COR-L47 (cell line): ENCODE measurements around the gene HSPA14.
"Not testable (repeated sequence)": the region's sequence is repeated elsewhere in the genome, so short reads cannot be mapped to it uniquely, and the experiment has no call there.

Experiments used
- DNase-seq: peaks from one replicate; lab custom pipeline; 2025; lab: John Stamatoyannopoulos, UW

The HSPA14 gene, protein sequence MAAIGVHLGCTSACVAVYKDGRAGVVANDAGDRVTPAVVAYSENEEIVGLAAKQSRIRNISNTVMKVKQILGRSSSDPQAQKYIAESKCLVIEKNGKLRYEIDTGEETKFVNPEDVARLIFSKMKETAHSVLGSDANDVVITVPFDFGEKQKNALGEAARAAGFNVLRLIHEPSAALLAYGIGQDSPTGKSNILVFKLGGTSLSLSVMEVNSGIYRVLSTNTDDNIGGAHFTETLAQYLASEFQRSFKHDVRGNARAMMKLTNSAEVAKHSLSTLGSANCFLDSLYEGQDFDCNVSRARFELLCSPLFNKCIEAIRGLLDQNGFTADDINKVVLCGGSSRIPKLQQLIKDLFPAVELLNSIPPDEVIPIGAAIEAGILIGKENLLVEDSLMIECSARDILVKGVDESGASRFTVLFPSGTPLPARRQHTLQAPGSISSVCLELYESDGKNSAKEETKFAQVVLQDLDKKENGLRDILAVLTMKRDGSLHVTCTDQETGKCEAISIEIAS

DNA sequence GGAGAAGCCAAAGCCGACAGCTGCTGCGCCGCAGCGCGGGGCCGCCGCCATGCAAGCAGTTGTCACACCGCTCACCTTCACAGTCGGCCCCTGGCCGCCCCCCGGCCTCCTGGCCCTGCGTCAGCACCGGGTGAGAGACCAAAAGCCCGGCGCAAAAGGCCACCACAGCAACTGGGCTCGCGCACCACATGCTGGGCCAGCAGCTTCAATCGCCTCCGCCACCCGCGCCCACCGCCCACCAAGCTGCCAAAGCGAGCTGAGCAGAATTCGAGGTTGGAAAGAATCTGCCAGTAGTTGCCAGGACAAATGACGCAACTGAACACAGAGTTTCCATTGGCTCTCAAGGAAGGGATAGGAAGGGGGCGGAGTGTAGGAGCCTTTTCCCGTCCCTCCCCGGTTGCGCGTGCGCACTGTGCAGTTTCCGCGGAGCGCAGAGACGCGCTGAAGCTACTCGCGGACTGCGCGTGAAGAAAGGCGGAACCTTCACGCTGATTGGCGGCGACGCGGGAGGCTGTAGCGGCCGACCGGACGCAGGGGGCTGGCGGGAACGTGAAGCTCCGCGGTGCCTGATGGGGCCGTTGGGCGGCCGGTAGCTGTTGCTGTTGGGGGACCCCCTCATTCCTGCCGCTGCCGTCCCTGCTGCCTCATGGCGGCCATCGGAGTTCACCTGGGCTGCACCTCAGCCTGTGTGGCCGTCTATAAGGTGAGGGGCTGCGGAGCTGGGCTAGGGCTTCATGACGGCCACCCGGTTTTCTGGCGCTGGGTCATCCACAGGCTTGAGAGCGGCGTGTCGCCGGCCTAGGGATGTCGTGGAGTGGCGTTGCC lies at the start of gene HSPA14, which contains the start of the genes CDNF and MSANTD7:
Gene HSPA14, plus strand, starts transcription at position 550 of the 825 bp plus-strand sequence. Its CDS starts 97 bp downstream, at position 647.
Gene CDNF, minus strand, starts transcription at position 281 of the 825 bp plus-strand sequence. Its CDS starts 91 bp downstream, at position 190.
Gene MSANTD7, plus strand, starts transcription at position 550 of the 825 bp plus-strand sequence. CDS start 3,979 bp downstream, outside the sequence.
- peak; percentile 91 for DNase-seq

DNA sequence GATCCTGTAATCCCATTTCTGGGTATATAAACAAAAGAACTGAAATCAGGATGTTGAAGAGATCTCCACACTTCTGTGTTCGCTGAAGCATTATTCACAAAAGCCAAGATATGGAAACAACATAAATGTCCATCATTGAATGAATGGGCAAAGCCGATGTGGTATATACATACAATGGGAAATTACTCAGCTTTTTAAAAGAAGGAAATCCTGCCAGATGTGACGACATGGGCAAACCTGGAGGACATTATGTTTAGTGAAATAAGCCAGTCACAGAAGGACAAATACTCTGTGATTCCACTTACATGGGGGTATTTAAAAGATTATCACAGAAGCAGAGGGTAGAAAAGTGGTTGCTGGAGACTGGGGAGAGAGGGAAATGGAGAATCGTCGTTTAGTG lies 39.5 kb upstream of the HSPA14 start:
- DNase-seq = no peak

DNA sequence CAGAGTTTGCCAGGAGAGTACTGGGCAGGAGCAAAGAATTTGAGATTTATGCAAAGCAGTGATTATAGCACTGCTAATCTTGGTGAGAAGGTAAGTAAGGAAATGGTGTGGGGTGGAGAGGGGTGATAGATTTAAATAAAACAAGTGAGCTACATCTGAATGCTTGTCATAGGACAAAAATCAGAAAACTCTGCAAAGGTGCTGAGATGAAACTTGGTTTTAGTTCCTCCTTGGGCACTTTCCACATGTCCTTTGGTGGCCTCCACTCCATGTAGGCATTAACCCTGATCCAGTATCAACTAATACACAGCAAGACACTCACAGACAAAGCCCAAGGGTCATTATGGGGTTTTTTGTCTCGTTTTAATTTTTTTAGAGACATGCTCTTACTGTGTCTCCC lies 37.7 kb upstream of the HSPA14 start:
- no peak for DNase-seq

DNA sequence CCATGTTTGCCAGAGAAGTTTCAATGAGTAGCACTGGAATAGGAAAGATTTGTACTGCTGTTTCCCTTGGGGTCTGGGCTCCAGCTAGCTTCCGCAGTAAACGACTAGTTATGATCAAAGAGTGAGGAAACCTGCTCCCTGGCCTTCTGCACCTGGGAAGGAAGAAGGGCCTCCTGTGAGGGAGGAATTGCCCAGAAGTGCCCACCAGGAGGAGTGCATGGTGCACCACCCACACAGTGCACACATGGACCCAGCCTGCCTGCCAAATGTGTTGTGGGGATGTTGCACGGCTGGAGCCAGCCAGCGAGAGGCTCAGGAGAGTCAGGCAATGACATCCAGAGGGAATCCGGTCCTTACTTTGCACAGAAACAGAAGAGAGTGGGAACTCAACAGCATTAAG lies 36.4 kb upstream of the HSPA14 start:
- no peak for DNase-seq

DNA sequence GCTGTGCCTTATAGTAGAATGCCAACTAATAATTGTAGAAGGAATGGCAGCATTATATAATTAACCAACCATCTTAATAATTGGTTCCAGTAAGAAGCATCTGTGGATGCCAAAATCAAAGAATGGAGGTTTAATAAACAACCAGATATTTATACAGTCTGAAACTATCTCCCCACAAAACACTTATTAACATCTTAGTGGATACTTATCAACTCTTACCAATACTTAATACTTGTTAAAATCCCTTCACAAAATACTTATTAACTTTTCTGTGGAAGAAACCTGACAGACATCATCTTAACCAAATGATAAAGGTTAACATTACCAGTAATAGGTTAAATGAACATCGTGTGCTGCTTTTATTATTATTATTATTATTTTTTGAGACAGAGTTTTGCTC lies 34.3 kb upstream of the HSPA14 start:
- no peak for DNase-seq

DNA sequence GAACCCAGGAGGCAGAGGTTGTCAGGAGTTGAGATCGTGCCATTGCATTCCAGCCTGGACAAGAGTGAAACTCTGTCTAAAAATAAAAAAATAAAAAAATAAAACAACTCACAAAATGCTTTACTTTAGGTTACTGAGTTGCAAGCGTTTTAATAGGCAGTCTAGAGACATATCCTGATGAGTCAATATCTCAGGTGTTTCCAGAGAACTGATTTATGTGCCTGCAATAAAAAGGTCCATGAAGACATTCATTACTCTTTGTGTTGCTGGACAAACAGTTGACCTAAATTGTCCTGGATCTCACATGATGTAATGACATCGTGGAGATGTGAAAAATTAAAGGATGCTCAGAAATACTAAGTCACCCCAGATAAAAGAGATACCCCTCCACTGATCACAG lies 31.8 kb upstream of the HSPA14 start:
- no peak for DNase-seq

DNA sequence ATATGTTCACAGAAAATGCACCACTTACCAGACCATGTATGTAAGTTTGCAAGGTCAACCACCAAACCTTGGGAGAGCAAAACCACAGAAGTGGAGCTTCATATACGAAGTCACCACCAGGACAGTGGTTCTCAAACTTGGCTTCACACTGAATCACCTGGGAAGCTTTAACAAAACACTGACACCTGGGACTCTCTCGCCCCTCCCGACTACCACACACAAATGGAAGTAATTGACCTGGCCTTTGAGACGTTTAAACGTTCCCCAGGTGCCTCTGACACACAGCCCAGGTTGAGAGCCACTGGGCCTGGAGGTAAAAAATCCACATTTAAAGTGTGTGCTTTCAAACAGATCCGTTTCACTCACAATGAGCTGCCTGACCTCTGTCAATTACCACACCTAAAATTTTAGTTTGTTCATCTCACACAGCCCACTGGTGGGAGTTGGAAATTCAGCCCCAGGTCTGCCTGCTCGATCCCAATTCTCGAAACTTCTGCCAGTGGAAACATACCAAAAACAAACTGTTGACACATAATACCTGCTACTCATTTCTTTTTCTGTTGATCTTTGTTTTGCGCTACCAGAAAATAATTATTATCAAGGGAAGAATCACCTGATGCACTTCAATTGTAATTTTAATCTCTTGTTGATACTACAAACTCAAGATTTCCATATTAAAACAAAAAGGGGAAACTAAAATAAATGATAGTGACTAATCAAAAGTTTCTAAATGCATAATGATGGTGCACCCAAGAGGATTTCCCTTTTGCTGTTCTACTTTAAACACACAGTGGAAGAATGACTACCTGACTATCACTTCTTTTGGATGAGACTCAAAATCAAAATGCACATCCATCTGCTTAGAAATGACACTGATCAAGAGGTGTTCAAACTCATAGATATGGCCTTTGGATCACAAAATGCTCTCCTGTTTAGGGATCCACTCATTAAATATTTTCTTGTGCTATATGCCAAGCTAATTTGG lies 26.8 kb upstream of the HSPA14 start:
- DNase-seq = no peak

DNA sequence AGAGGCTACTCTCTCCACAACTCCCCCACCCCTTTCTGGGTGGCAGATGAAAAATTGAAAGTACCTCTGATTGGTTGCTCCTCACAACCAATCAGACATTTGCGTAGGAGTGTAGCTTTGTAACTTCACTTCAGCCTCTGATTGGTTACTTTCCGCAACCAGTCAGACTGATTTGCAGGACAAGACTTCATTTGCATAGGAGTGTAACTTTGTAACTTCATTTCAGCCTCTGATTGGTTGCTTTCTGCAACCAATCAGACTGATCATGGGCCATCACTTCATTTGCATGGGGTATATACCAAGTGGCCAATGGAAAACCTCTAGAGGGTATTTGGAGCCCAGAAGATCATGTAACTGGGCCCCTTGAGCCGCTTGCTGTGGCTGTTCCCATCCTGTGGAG lies 25.8 kb upstream of the HSPA14 start:
- DNase-seq = no peak

DNA sequence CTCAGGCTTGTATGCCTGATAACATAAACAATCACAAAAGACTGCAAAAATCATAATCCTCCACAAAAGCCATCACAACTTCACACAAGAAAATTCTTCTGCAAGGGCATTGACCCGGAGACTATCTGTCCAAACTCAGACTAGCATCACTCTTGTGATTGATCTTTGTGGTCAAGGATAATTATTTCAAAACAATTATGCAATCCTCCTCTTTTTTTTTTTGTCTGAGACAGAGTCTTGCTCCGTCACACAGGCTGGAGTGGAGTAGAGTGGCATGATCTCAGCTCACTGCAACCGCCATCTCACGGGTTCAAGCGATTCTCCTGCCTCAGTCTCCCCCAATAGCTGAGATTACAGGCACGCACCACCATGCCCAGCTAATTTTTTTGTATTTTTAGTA lies 22.4 kb upstream of the HSPA14 start:
- no peak for DNase-seq

DNA sequence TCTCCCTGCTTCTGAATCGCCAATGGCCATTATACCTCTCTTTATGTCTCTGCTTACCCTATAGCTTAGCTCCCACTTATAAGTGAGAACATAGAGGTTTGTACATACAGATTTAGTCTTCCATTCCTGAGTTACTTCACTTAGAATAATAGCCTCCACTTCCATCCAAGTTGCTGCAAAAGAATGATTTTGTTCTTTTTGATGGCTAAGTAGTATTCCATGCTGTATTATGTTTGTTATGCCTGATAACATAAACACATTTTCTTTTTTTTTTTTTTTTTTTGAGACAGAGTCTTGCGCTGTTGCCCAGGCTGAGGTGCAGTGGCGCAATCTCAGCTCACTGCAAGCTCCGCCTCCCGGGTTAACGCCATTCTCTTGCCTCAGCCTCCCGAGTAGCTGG lies 21.4 kb upstream of the HSPA14 start:
- DNase-seq = not testable (repeated sequence)

DNA sequence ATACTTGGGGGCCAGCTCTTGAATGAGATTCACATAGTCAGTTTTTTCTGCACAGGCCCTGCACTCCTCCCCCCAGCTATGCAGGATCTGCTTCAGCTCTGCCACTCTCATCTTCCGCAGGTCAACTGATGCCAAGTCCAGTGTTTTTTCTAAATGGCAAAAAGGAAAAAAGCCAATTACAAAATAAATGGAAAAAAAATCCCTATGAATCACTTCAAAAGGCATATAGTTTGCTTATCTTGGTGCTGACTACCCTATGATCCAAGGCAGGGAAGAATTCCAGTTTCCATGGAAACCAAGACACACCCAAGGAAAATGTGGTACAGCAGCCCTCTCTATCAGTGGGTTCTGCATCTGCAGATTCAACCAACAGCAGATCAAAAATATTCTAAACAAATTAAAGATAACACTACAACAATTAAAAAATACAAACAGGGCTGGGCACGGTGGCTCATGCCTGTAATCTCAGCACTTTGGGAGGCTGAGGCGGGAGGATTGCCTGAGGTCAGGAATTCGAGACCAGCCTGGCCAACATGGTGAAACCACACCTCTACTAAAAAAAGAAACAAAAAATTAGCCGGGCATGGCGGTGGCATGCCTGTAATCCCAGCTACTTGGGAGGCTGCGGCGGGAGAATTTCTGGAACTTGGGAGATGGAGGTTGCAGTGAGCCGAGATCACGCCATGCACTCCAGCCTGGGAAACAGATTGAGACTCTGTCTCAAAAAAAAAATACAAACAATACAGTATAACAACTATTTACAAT lies 17.9 kb upstream of the HSPA14 start:
- DNase-seq = no peak

DNA sequence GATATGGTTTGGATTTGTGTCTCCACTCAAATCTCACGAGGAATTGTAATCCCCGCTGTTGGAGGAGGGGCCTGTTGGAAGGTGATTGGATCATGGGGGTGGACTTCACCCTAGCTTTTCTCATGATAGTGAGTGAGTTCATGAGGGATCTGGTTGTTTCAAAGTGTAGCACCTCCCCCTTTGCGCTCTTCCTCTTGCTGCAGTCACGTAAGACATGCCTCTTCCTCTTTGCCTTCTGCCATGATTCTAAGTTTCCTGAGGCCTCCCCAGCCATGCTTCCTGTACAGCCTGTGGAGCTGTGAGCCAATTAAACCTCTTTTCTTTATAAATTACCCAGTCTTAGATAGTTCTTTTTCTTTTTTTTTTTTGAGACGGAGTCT lies 17.3 kb upstream of the HSPA14 start:
- no peak for DNase-seq

DNA sequence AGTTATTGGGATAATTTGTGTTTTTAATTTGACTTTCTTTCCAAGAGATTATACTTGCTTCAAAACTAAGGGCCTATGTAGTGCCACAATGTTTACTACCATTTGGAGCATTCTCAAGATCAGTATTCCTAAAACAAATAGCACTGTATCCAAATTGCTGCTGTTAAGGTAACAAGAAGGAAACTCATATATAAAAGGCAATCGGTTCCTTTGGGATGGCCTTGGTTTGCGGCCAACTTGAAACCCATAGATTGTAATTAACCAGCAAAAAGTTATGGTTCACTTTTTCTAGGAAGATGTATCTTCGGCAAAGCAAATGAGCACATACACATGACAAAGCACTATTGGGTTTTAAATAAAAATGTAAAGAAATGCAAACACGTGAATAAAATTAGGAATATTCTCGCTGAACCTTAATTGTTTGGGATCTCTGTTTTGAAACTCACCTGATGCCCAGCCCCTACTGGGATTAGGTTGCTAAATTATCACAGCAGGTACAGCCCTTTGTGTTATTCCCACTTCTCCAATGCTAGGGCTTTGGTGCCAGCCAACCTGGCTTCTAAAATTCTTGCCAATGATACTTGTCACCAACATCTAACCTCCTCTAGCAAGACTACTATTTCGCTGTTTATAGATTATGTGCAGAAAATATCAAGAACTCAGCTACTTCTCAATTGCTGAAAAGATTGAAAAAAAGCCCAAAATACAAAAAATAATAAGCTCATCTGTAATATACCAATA lies 16.3 kb upstream of the HSPA14 start:
- DNase-seq = no peak

DNA sequence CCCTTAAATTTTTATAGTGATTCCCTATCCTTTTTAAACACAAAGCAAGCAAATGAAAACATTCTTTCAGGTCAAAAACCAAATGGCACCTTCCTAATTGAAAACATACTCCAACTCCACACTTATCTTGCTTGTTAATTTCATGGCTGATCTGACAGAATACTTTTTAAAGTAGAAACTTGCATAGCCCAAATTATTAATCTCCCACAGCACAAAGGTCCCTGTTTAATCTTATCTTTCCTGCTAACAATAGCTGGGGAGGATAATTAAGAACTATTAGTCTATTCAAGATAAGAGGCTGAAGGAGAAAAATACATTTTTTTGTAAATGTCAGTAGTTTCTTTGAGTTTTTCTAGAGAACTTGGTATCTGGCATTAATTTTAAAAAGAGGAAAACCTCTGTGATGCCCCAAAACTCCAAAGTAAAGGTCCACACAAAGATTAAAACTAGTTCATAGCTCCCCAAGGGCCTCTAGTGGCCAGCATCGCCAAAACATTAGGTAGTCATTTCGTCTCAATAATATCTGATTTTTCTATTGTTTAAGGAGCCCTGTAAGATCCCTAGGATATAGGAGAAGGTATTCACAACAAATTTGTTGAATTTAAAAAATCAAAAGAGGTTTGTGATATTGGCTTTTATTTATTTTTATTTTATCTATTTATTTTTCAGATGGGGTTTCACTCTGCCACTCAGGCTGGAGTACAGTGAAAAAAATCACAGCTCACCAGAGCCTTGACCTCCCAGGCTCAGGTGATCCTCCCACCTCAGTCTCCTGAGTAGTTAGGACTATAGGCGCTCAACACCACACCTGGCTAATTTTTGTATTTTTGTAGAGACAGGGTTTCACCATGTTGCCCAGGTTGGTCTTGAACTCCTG lies 15.0 kb upstream of the HSPA14 start:
- DNase-seq = no peak

DNA sequence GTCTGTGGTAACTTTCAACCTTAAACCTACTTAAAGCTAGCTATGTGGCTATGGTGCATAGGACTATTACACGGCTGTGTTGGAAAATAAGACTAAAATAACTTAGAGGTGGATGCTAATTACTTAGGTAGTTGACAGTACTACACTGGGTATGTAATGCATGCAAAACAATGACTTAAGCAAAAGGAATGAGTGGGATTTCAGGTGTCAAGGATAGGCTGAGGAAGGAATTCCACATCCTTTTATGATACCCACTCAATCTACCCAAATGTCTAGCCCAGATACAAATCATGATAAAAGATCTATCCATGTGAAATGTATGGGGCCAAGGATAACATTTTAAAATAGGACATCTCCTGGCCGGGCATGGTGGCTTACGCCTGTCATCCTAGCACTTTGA lies 14.1 kb upstream of the HSPA14 start:
- no peak for DNase-seq

DNA sequence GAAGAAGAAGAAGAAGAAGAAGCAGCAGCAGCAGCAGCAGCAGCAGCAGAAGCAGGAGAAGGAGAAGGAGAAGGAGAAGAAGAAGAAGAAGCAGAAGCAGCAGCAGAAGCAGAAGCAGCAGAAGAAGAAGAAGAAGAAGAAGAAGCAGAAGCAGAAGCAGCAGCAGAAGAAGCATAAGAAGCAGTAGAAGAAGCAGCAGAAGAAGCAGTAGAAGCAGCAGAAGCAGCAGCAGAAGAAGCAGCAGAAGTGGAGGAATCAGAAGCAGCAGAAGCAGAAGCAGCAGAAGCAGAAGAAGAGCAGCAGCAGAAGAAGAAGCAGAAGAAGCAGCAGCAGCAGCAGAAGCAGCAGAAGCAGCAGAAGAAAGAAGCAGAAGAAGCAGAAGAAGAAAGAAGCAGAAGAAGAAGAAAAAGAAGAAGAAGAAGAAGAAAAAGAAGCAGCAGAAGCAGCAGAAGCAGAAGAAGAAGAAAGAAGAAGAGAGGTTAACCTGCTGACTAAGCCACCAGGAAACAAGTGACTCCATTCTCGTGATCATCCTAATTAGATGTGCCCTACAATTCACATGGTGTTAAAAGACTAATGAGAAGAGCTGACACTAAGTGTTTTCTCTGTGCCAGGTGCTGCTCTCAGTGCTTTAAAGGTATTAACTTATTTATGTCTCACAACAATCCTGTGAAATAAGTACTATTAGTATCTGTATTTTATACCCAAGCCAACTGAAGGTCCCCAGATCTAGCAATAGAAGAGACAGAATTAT lies 11.9 kb upstream of the HSPA14 start:
- DNase-seq = no peak

DNA sequence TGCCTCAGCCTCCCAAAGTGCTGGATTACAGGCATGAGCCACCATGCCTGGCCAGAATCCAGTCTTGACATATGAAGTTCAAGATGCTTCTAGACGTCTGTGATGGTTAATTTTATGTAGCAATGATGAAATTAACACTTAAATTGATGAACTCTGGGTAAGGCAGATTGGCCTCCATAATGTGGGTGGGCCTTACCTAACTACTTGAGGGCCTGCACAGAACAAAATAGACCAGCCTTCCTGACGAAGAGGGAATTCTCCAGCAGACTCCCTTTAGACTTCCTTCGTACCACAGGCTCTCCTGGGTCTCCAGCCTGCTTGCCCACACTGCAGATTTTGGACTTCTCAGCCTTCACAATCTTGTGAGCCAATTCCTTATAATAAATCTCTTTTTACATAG lies 5.0 kb upstream of the HSPA14 start:
- no peak for DNase-seq

DNA sequence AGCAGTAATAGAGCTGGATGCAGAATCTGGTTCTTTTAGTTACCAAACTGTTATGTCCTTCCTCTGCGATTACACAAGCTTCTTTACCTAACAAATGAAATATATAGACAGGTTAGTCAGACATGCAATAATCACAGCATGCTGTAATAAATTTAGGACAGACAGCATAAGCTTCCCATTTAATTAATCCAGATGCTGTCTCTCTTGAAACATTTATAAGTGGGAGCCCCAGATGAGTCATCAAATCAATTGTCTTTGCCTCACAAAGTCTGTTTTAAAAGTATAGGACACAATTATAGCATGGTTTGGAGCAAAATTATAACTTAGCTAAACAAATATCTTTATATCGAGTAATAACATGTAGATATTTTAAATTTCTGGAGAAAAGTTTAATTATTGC lies 1.9 kb upstream of the HSPA14 start:
- DNase-seq = no peak
